ENCODE measurements around the gene NDE1.
"Not testable (repeated sequence)": the region's sequence is repeated elsewhere in the genome, so short reads cannot be mapped to it uniquely, and the experiment has no call there.

The NDE1 gene

GRCh38 chr16:15652293-15653001 is 2.4 kb downstream of the NDE1 start:
- DNase-seq: no peak

GRCh38 chr16:15653227-15653626 is 3.2 kb downstream of the NDE1 start:
- no peak for DNase-seq

GRCh38 chr16:15654591-15654990 is 4.5 kb downstream of the NDE1 start:
- DNase-seq: no peak

GRCh38 chr16:15655561-15655960 is 5.5 kb downstream of the NDE1 start:
- DNase-seq: not testable (repeated sequence)

- DNase-seq: no peak
Observed at GRCh38 chr16:15658149-15658548, 8.1 kb downstream of the NDE1 start.

GRCh38 chr16:15658556-15658955 is 8.5 kb downstream of the NDE1 start:
- DNase-seq: no peak

- no peak for DNase-seq
Observed at GRCh38 chr16:15660203-15660601, 10.2 kb downstream of the NDE1 start.

GRCh38 chr16:15665107-15665506 is 15.1 kb downstream of the NDE1 start:
- no peak for DNase-seq

- no peak for DNase-seq
Observed at GRCh38 chr16:15667091-15667742, 17.2 kb downstream of the NDE1 start.

GRCh38 chr16:15671530-15672117 is 21.6 kb downstream of the NDE1 start:
- no peak for DNase-seq

GRCh38 chr16:15672127-15672513 is 22.1 kb downstream of the NDE1 start:
- DNase-seq: not testable (repeated sequence)

- DNase-seq: peak; percentile 45 to 92 (median 67)
Observed at GRCh38 chr16:15672514-15673167, 22.6 kb downstream of the NDE1 start.

GRCh38 chr16:15674571-15674970 is 24.5 kb downstream of the NDE1 start:
- DNase-seq: no peak

GRCh38 chr16:15676506-15676905 is 26.5 kb downstream of the NDE1 start:
- no peak for DNase-seq

GRCh38 chr16:15677447-15677846 is 27.4 kb downstream of the NDE1 start:
- DNase-seq: no peak

- peak in 3 of 5 donors; percentile 16 to 38 (median 21) for DNase-seq
Observed at GRCh38 chr16:15682105-15682570, 32.1 kb downstream of the NDE1 start.

- DNase-seq: no peak
Observed at GRCh38 chr16:15686287-15686686, 36.2 kb downstream of the NDE1 start.

- no peak for DNase-seq
Observed at GRCh38 chr16:15689290-15689689, 39.2 kb downstream of the NDE1 start.

GRCh38 chr16:15690296-15690695 is 40.3 kb downstream of the NDE1 start:
- no peak for DNase-seq

GRCh38 chr16:15691046-15691445 is 41.0 kb downstream of the NDE1 start:
- DNase-seq: no peak

GRCh38 chr16:15692508-15692907 is 42.5 kb downstream of the NDE1 start:
- not testable (repeated sequence) for DNase-seq

GRCh38 chr16:15694499-15694898 is 44.5 kb downstream of the NDE1 start:
- DNase-seq: no peak

- DNase-seq: no peak
Observed at GRCh38 chr16:15699819-15700218, 49.8 kb downstream of the NDE1 start.

All from T-helper 1 cell (primary cell).